K562 (cell line): Measurements from ENCODE around the gene DXO. TPM values are rescaled to one million over a fixed set of nuclear protein-coding genes. Genes with fewer than 3 reads are reported as not detected.

Experiments
- ARHGAP35 ChIP-seq: fragments of 450-650 bp; IDR thresholded peaks from 2 replicates; pipeline ENCODE4 v1.6.1; 2018; ENCODE audit not compliant: partially characterized antibody
- CBX3 ChIP-seq, 2 experiments: IDR thresholded peaks; 1 replicate in 1 of 2; 2 replicates in 1 of 2; pipeline ENCODE4 v1.6.1; 2012; ENCODE audit warnings: inconsistent platforms in 2 of 2, low read length in 2 of 2, borderline replicate concordance in 1 of 2, control low read depth in 1 of 2
- DPF2 ChIP-seq: fragments of 450-650 bp; IDR thresholded peaks from 2 replicates; pipeline ENCODE4 v1.6.1; 2016
- E2F1 ChIP-seq: sonication (generic); formaldehyde crosslinking; IDR thresholded peaks from 2 replicates; pipeline ENCODE4 v1.8.1; 2023; ENCODE audit warnings: mild to moderate bottlenecking, missing genetic modification reagents, moderate library complexity
- FOSL1 ChIP-seq: fragments of 200-800 bp; sonication (Bioruptor generic); conservative IDR thresholded peaks from 2 replicates; pipeline ENCODE4 v1.6.1; 2016; ENCODE audit warnings: missing genetic modification characterization, missing compliant biosample characterization
- FOXJ2 ChIP-seq: fragments of 200-800 bp; sonication (Bioruptor generic); IDR thresholded peaks from 2 replicates; pipeline ENCODE4 v1.6.1; 2016; ENCODE audit warnings: missing genetic modification characterization, missing compliant biosample characterization
- GABPB1 ChIP-seq: sonication (generic); formaldehyde crosslinking; IDR thresholded peaks from 2 replicates; pipeline ENCODE4 v1.8.0; 2022; ENCODE audit warnings: mild to moderate bottlenecking, missing genetic modification reagents
- HOXB6 ChIP-seq: fragments of 250-450 bp; sonication (Bioruptor Pico); IDR thresholded peaks from 2 replicates; pipeline ENCODE4 v1.5.1; 2022; ENCODE audit warnings: mild to moderate bottlenecking, borderline replicate concordance
- KHSRP ChIP-seq: fragments of 450-650 bp; IDR thresholded peaks from 2 replicates; pipeline ENCODE4 v1.6.1; 2017
- MCM2 ChIP-seq: fragments of 450-650 bp; IDR thresholded peaks from 2 replicates; pipeline ENCODE4 v1.6.1; 2017; ENCODE audit warnings: low read depth, mild to moderate bottlenecking
- NCOA1 ChIP-seq: fragments of 450-650 bp; IDR thresholded peaks from 2 replicates; pipeline ENCODE4 v1.6.1; 2016; ENCODE audit warnings: low read depth
- NCOR1 ChIP-seq: fragments of 450-650 bp; IDR thresholded peaks from 2 replicates; pipeline ENCODE4 v1.6.1; 2016; ENCODE audit warnings: mild to moderate bottlenecking, moderate library complexity
- POLR3A ChIP-seq: IDR thresholded peaks from 2 replicates; pipeline ENCODE4 v1.6.1; 2011; ENCODE audit warnings: borderline replicate concordance, mild to moderate bottlenecking, moderate library complexity; ENCODE audit not compliant: insufficient read length, insufficient read depth; ENCODE audit errors: extremely low read depth
- RBBP5 ChIP-seq: fragments of 200-600 bp; sonication (generic); IDR thresholded peaks from 2 replicates; pipeline ENCODE4 v1.6.1; 2012; ENCODE audit warnings: borderline replicate concordance, mild to moderate bottlenecking, low read length, control low read depth, inconsistent platforms; ENCODE audit not compliant: insufficient read depth, poor library complexity, severe bottlenecking
- RBM25 ChIP-seq: fragments of 200-400 bp; formaldehyde crosslinking; IDR thresholded peaks from 2 replicates; pipeline ENCODE4 v1.6.1; 2018; ENCODE audit warnings: low read length, low read depth, moderate library complexity; ENCODE audit not compliant: severe bottlenecking
- THRA ChIP-seq: fragments of 450-650 bp; IDR thresholded peaks from 2 replicates; pipeline ENCODE4 v1.6.1; 2017; ENCODE audit warnings: mild to moderate bottlenecking, moderate library complexity
- XRCC4 ChIP-seq: IDR thresholded peaks from one replicate; pipeline ENCODE4 v1.6.1; 2011; ENCODE audit not compliant: insufficient read depth, insufficient read length; ENCODE audit errors: extremely low read depth
- ZNF280B ChIP-seq: fragments of 250-450 bp; sonication (Bioruptor Pico); IDR thresholded peaks from 2 replicates; pipeline ENCODE4 v1.5.1; 2021; ENCODE audit warnings: mild to moderate bottlenecking
- ZNF384 ChIP-seq: IDR thresholded peaks from 2 replicates; pipeline ENCODE4 v1.6.1; 2012; ENCODE audit warnings: low read depth, low read length, improper control_type of control experiment
- ZNF512 ChIP-seq: IDR thresholded peaks from 2 replicates; pipeline ENCODE4 v1.6.1; 2016; ENCODE audit warnings: missing genetic modification characterization, missing compliant biosample characterization
- ZNF584 ChIP-seq: fragments of 200-800 bp; sonication (Bioruptor generic); IDR thresholded peaks from 2 replicates; pipeline ENCODE4 v1.6.1; 2016; ENCODE audit warnings: low read depth, mild to moderate bottlenecking, missing genetic modification characterization, missing compliant biosample characterization
- ZNF655 ChIP-seq: fragments of 250-450 bp; sonication (Bioruptor Pico); IDR thresholded peaks from 2 replicates; pipeline ENCODE4 v1.5.0; 2021
- polyA plus RNA-seq, 8 experiments: library from polyadenylated mRNA; depleted of rRNA in 4 of 8; stranded (reverse) in 5 of 8; unstranded in 3 of 8; fragments of >200 nt; fragmentation: Nextera tagmentation in 2 of 8; fragmentation: Illumina TruSeq in 1 of 8; extraction: Ambion mirVana in 2 of 8; extraction: Trizol in 1 of 8; gene quantifications; 2 replicates each; pipeline versions ENCODE4 v1.2.1 to v1.2.3, GENCODE V29; 2011 to 2014; ENCODE audit warnings: inconsistent platforms in 1 of 8, missing spikeins in 1 of 8
- total RNA-seq, 7 experiments: library from RNA; depleted of rRNA in 6 of 7; stranded (reverse); fragments of >200 nt in 6 of 7; fragmentation: Illumina TruSeq in 2 of 7; extraction: Trizol in 2 of 7; gene quantifications; 2 replicates each; pipeline versions ENCODE4 v1.2.1 to v1.2.3, GENCODE V29; 2011 to 2021; ENCODE audit warnings: low replicate concordance in 1 of 7

The DXO gene
- total and polyA plus RNA-seq, 9 of the 15 experiments (the other 6 are each of a cell fraction or from before 2014, with no cell fraction given): 6.4 to 35.1 (median 19.4) TPM

GRCh38 chr6:31971993-31972708 lies at the start of gene DXO (continued):
- TF ChIP-seq FOSL1 (peak; percentile 82), XRCC4 (no peak), HOXB6 (CRISPR knock-in tag) (no peak), ZNF655 (no peak), ZNF512 (tag) (no peak), ZNF384 (no peak), DPF2 (no peak; the same call in 1 of the 2 replicates), ZNF280B (no peak), NCOR1 (peak; percentile 60), RBBP5 (peak; percentile 100), E2F1 (CRISPR knock-in tag) (no peak; the same call in none of the 2 replicates), THRA (no peak), NCOA1 (peak; percentile 99), MCM2 (no peak), POLR3A (no peak), GABPB1 (CRISPR knock-in tag) (peak; percentile 99), FOXJ2 (tag) (peak; percentile 88), RBM25 (no peak), KHSRP (peak; percentile 98), CBX3 (IDR thresholded peaks at IDR 0.05; ENCODE audit: borderline replicate concordance in 1 of 2, low read length in 2 of 2) (peak in 1 of 2 experiments; percentile 76; a peak in 2 of 3 replicates), ARHGAP35 (no peak), ZNF584 (CRISPR knock-in tag) (peak; percentile 79; the same call in 1 of the 2 replicates)
